ENCODE data around the gene TGOLN2.
"Not testable (repeated sequence)": the region's sequence is repeated elsewhere in the genome, so short reads cannot be mapped to it uniquely, and the experiment has no call there.

Gene TGOLN2

DNA sequence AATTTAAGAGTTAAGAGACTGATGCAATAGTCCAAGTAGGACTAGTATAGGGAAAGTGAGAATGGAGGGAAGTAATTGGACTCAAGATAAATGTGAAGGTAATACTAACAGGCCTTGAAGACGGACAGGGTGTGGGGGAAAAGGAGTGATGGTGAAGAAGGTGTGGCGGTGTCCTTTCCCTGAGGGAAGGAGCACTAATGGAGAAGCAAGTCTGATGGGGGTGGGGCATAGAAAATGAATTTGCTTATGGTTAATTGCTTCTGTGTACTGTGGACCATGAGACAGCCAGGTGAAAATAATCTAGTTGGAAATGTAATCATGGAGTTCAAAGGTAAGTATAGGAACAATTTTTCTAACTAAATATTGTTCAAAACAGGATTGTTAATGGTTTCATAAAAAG lies 7.1 kb upstream of the TGOLN2 start:
- no peak for DNase-seq

- DNase-seq = not testable (repeated sequence)
These were observed 6.1 kb upstream of the TGOLN2 start for GRCh38 chr2:85333877-85334276.

- no peak for DNase-seq
These were observed 3.2 kb upstream of the TGOLN2 start for GRCh38 chr2:85330839-85331636.

GRCh38 chr2:85329701-85330100 lies 1.9 kb upstream of the TGOLN2 start:
- not testable (repeated sequence) for DNase-seq

GRCh38 chr2:85329181-85329651 lies 1.4 kb upstream of the TGOLN2 start:
- DNase-seq = no peak

DNA sequence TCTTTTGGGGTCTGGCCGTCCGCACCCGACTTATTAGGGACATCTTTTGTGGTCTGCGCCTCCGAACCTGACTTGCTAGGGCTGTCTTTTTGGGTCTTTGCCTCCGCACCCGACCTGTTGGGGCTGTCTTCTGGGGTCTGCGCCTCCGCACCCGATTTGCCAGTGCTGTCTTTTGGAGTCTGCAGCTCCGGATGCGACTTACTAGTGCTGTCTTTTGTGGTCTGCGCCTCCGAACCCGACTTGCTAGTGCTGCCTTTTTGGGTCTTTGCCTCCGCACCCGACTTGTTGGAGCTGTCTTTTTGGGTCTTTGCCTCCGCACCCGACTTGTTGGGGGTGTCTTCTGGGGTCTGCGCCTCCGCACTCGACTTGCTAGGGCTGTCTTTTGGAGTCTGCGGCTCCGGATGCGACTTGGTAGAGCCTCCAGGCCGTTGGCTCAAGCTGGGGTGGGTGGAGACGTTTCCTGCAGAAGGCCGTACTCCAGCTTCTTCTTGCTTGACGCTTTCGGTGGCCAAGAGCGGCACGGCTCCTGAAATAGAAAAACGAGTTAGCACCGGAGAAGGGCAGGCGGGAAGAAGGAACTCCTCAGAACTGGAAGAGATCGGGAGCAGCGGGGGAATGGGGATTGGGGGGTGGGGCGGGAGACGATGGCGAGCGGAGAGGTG lies 498 bp downstream of the TGOLN2 start:
- peak; percentile 51 for DNase-seq

DNA sequence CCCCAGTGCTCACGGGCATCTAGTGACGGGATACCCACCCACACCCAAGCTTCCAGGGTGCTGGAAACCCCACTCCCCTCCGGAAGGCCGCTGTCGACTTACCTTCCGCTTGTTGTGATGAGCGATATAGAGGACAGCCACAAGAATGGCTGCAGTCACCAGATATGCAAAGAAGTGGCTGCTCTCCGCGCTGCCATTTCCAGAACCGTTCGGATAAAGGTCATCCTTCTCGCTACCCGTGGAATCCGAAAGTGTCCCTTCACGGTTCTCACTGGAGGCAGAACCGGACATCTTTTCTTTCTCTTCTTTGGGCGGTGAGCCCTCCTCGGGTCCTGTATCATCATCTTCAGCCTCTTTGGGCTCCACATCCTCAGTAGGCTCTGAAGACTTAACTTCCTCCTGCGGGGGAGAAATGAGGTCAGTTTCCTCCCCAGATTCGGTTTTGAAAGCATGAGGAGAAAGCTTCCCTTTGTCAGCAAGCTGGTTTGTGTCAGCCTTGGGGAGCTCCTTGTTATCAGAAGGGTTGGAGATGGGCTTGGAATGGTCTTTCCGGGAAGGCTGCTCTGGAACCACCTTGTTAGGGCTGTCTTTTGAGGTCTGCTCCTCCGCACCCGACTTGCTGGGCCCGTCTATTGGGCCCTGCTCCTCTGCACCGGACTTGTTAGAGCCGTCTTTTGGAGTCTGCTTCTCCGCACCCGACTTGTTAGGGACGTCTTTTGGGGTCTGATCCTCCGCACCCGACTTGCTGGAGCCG lies 1.2 kb downstream of the TGOLN2 start:
- no peak for DNase-seq

DNA sequence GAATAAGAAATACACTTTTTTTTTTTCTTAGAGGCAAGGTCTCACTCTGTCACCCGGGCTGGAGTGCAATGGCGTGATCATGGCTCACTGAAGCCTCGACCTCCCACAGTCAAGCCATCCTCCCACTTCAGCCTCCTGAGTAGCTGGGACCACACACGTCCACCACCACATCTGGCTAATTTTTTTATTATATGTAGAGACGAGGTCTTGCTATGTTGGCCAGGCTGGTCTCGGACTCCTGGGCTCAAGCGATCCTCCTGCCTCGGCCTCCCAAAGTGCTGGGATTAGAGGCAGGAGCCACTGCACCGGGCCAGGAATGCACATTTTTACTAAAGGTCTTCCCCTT lies 2.4 kb downstream of the TGOLN2 start:
- DNase-seq = no peak

- DNase-seq = no peak
These were observed 2.9 kb downstream of the TGOLN2 start for GRCh38 chr2:85324639-85325465.

DNA sequence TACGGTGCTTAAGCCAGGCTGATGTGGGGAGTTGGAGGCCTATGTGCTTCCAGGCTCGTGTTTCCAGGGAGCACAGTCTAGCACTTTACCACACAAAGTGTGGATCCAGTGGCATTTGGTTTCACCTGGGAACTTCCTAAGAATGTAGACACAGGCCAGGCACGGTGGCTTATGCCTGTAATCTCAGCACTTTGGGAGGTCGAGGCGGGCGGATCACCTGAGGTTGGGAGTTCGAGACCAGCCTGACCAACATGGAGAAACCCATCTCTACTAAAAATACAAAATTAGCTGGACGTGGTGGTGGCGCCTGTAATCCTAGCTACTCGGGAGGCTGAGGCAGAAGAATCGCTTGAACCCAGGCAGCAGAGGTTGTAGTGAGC lies 3.8 kb downstream of the TGOLN2 start:
- DNase-seq = not testable (repeated sequence)

GRCh38 chr2:85323351-85323987 lies 4.3 kb downstream of the TGOLN2 start:
- DNase-seq = no peak

GRCh38 chr2:85319796-85320195 lies 8.0 kb downstream of the TGOLN2 start:
- no peak for DNase-seq

DNA sequence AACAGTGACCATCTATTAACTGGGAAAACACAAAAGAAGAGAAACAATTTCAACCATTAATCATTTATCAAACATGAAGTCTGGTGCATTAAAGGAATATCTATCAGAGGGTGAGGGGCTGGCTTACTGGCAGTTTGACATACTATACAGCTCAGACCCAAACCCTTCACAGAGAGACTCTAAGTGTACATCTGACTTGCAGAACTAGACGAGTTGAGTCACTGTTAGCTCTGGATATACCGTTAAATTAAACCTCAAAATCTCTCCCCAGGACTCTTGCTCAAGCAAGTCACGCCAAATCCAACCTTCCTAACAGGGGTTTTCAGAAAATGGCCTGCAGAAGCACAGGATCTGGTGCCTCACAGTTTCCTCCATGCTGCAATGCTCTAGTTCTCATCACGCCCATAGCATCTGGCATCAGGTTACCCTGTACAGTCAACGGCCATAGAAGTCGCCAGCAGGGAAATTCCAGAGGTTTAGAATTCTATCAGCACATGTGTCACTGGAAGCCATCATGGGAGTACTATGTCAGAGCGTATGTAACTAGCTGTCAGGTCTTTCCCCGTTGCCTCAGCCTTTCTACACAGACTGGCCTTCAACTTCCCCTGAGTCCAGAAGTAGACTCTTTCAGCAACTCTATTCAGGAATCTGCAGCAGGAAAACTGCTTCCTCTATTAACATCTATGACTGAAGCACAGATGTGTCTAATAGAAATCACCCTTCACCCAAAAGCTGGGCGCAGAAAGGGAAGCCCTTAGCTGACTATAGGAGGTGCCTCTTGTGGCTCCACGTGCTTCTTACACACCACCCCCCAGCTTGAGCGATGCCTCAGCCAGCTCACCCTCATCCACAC lies 9.3 kb downstream of the TGOLN2 start:
- DNase-seq = no peak

DNA sequence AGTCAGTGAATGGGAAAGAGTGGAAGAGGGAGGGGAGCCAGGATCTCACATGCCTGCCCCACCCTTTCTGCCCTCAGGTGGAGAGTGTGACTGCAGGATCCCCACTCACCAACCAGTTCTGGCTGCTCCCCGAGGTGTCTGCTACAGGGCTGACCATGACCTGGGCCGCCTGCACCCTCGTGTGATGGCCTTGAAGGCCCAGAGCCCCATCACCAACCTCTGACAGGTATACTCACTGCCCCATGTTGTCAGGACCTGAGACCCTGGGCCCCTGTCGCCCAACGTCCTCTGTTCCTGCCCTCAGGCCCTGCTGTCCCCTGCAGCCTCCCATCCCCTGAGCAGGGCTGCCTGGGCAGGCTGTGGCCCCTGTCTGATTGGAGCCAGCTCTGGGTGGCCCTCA lies 11.9 kb downstream of the TGOLN2 start:
- not testable (repeated sequence) for DNase-seq

DNA sequence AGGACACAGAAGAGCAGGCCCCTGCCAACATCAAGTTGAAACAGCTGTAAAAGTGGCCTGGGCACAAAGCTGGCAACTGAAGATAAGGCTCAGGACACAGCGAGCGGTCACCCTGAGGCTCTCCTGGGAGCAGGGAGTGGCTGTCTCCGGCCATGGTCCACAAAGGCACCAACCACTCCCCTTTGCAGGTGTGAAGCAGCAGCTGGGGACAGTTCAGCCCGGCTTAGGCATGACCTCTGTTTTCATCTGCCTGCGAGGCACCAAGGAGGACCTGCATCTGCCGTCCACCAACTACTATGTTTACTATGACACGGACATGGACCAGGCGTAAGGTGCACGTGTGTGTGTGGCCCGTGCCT lies 12.9 kb downstream of the TGOLN2 start:
- no peak for DNase-seq

DNA sequence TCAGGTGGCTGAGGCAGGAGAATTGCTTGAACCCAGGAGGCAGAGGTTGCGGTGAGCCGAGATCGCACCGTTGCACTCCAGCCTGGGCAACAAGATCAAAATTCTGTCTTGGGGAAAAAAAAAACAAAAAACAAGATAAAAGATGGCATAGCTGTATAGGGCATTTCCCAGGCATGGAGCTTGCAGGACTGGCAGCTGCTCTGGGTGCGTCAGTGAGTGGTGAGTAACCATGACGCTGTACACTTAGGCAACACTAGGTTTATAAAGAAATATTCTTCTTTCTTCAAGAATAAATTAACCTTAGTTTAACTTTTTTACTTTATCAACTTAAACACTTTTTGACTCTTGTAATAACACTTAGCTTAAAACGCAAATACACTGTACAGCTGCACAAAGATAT lies 15.4 kb downstream of the TGOLN2 start:
- no peak for DNase-seq

GRCh38 chr2:85310330-85310729 lies 17.5 kb downstream of the TGOLN2 start:
- DNase-seq = no peak

GRCh38 chr2:85309699-85310321 lies 18.0 kb downstream of the TGOLN2 start:
- DNase-seq = no peak

DNA sequence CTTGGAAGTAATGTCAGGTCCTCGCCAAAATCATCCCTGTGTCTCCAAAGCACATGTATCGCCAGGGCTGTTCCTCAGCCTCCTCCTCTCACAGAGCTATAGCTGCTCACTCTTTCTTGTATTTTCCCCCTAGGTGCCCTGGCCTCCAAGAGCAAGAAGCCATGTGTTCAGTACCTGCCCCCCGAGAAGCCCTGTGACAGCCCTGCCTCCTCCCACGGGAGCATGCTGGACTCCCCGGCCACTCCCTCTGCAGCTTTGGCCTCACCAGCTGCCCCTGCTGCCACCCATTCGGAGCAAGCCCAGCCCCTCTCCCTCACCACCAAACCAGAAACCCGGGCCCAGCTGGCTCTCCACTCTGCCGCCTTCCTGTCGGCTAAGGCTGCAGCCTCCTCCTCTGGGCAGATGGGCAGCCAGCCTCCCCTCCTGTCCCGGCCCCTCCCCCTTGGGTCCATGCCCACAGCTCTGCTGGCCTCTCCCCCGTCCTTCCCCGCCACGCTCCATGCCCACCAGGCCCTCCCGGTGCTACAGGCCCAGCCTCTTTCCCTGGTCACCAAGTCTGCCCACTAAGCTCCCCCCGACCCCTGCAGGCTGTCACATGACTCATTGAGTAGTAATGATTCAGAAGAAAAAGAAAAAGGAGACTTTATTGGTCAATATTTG lies 18.8 kb downstream of the TGOLN2 start:
- DNase-seq = peak; percentile 65

GRCh38 chr2:85308201-85308600 lies 19.6 kb downstream of the TGOLN2 start:
- no peak for DNase-seq

- DNase-seq = no peak
These were observed 20.3 kb downstream of the TGOLN2 start for GRCh38 chr2:85307527-85307897.

Measured in NCI-H1105 (cell line).